Endodermal cell (in vitro differentiated cells): ENCODE data around the gene BEND2. TPM values are rescaled to one million over a fixed set of nuclear protein-coding genes. Genes with fewer than 3 reads are reported as not detected.
A peak's percentile ranks its signal among the peaks of the same experiment; 100 is the strongest.

Source experiments
- DNase-seq: peaks from one replicate; pipeline ENCODE4 v3.0.0-alpha.2; 2017
- H3K27ac ChIP-seq: 2 replicates; pipeline ENCODE4 v1.5.1; 2013; ENCODE audit warnings: mild to moderate bottlenecking, low read depth, low read length, moderate library complexity
- H3K27me3 ChIP-seq: 2 replicates; pipeline ENCODE4 v1.6.1; 2013; ENCODE audit warnings: mild to moderate bottlenecking, low read length, moderate library complexity; ENCODE audit not compliant: insufficient read depth, control insufficient read depth, poor library complexity, severe bottlenecking
- H3K36me3 ChIP-seq: 2 replicates; pipeline ENCODE4 v1.7.0; 2013; ENCODE audit warnings: mild to moderate bottlenecking, low read length, moderate library complexity; ENCODE audit not compliant: control insufficient read depth, insufficient read depth
- H3K4me1 ChIP-seq: one replicate; pipeline ENCODE4 v1.7.0; 2013; ENCODE audit warnings: low read length; ENCODE audit not compliant: control insufficient read depth, insufficient read depth
- H3K4me3 ChIP-seq: 2 replicates; pipeline ENCODE4 v1.5.1; 2013; ENCODE audit warnings: mild to moderate bottlenecking, low read length, moderate library complexity
- H3K9ac ChIP-seq: 2 replicates; pipeline ENCODE4 v1.6.1; 2013; ENCODE audit warnings: mild to moderate bottlenecking, low read length, moderate library complexity; ENCODE audit not compliant: poor library complexity, severe bottlenecking; ENCODE audit errors: extremely low read depth
- H3K9me3 ChIP-seq: 2 replicates; pipeline ENCODE4 v1.6.1; 2013; ENCODE audit warnings: mild to moderate bottlenecking, low read length, moderate library complexity; ENCODE audit not compliant: control insufficient read depth
- H3K27ac Mint-ChIP-seq: 2 replicates; pipeline ENCODE4 v1.8.0; 2020; ENCODE audit warnings: mixed read lengths
- H3K27me3 Mint-ChIP-seq: 2 replicates; pipeline ENCODE4 v1.8.0; 2021; ENCODE audit warnings: mild to moderate bottlenecking, mixed read lengths; ENCODE audit not compliant: insufficient read depth
- H3K36me3 Mint-ChIP-seq: 2 replicates; pipeline ENCODE4 v1.8.0; 2020; ENCODE audit warnings: low read depth, mixed read lengths
- H3K4me1 Mint-ChIP-seq: 2 replicates; pipeline ENCODE4 v1.8.0; 2020; ENCODE audit warnings: mixed read lengths
- H3K4me3 Mint-ChIP-seq: 2 replicates; pipeline ENCODE4 v1.8.0; 2020; ENCODE audit warnings: mild to moderate bottlenecking, moderate library complexity, mixed read lengths
- H3K9me3 Mint-ChIP-seq: 2 replicates; pipeline ENCODE4 v1.8.0; 2020; ENCODE audit warnings: mild to moderate bottlenecking, mixed read lengths
- CTCF ChIP-seq: fragments of 200-600 bp; sonication (generic); conservative IDR thresholded peaks from 2 replicates; pipeline ENCODE4 v1.5.0; 2021; ENCODE audit warnings: antibody characterized with exemption, mild to moderate bottlenecking
- WGBS, 2 experiments: methylation state at CpG; one replicate each; pipeline versions ENCODE4 v1.1.5 to v1.1.7; 2013; ENCODE audit warnings: missing lambda C conversion rate in 2 of 2, mixed read lengths in 1 of 2; ENCODE audit not compliant: insufficient coverage in 1 of 2, insufficient read length in 1 of 2; 5-methylcytosine and 5-hydroxymethylcytosine counted together
- total RNA-seq, 2 donors: library from RNA; stranded (reverse); fragmentation: NEBNext Ultra II Directional in 1 of 2; extraction: Animal tissue kit (Norgen Biotek cat#: 25700) in 1 of 2; gene quantifications; 2 replicates in 1 of 2; 3 replicates in 1 of 2; pipeline ENCODE4 v1.2.1, GENCODE V29; 2021

Gene BEND2
- total RNA-seq, 2 donors from 2014 or later = not detected

- no peaks in the 10 kb centered on the region for H3K36me3 Mint-ChIP-seq
- no peaks in the 10 kb centered on the region for H3K4me1 Mint-ChIP-seq
- DNase-seq = no peak
- no peak overlapping the region for H3K4me3 Mint-ChIP-seq
- Histone ChIP-seq H3K9me3 (no peaks in the 10 kb centered on the region), H3K9ac (no peak overlapping the region), H3K27me3 (no peaks in the 10 kb centered on the region), H3K27ac (no peak overlapping the region), H3K36me3 (no peaks in the 10 kb centered on the region), H3K4me1 (no peaks in the 10 kb centered on the region), H3K4me3 (no peak overlapping the region)
- H3K27ac Mint-ChIP-seq = no peak overlapping the region
- TF ChIP-seq CTCF = no peak
- H3K27me3 Mint-ChIP-seq = peaks cover 2% of the 10 kb centered on the region
- WGBS, 2 experiments = 88% methylated on average over 8 of the region's 8 CpGs; no CpG with 5 or more reads in 1 of the 2 experiments
- peaks cover 49% of the 10 kb centered on the region for H3K9me3 Mint-ChIP-seq
Observed at GRCh38 chrX:18206657-18207056, 14.0 kb downstream of the BEND2 start.

- Mint-ChIP-seq H3K27me3 (peaks cover 2% of the 10 kb centered on the region), H3K27ac (no peak overlapping the region), H3K4me3 (no peak overlapping the region), H3K9me3 (peaks cover 43% of the 10 kb centered on the region), H3K4me1 (no peaks in the 10 kb centered on the region), H3K36me3 (no peaks in the 10 kb centered on the region)
- H3K27ac ChIP-seq = no peak overlapping the region
- TF ChIP-seq CTCF = no peak
- no peak for DNase-seq
- 95 to 100% methylated on average over 1 to 2 of the region's 5 CpGs for WGBS, 2 experiments
- H3K9ac ChIP-seq = no peak overlapping the region
- H3K4me3 ChIP-seq = no peak overlapping the region
- no peaks in the 10 kb centered on the region for H3K4me1 ChIP-seq
- H3K9me3 ChIP-seq = no peaks in the 10 kb centered on the region
- H3K36me3 ChIP-seq = no peaks in the 10 kb centered on the region
- no peaks in the 10 kb centered on the region for H3K27me3 ChIP-seq
Observed at GRCh38 chrX:18203631-18204030, 17.1 kb downstream of the BEND2 start.

GRCh38 chrX:18194688-18195087 is 26.0 kb downstream of the BEND2 start:
- Histone ChIP-seq H3K9ac (no peak overlapping the region), H3K27me3 (no peaks in the 10 kb centered on the region), H3K36me3 (no peaks in the 10 kb centered on the region), H3K27ac (no peak overlapping the region), H3K4me1 (no peaks in the 10 kb centered on the region), H3K9me3 (no peaks in the 10 kb centered on the region), H3K4me3 (no peak overlapping the region)
- Mint-ChIP-seq H3K4me1 (no peaks in the 10 kb centered on the region), H3K4me3 (no peak overlapping the region), H3K27ac (no peak overlapping the region), H3K36me3 (no peaks in the 10 kb centered on the region), H3K9me3 (peaks cover 41% of the 10 kb centered on the region), H3K27me3 (no peaks in the 10 kb centered on the region)
- no CpG with 5 or more reads among the region's 1 CpG for WGBS, 2 experiments
- peak; percentile 40 for TF ChIP-seq CTCF
- no peak for DNase-seq
